RWPE1 (cell line): ENCODE results near the gene SIK3.

Experiments
- CTCF ChIA-PET: fragments of 350-600 bp; sonication (Branson Sonifier 250); formaldehyde crosslinking; extraction: SDS; loops from one replicate; lab custom pipeline; 2021; lab: Yijun Ruan, JAX
- POLR2A ChIA-PET: fragments of 400-600 bp; formaldehyde crosslinking; extraction: SDS; loops from one replicate; lab custom pipeline; 2020; ENCODE audit warnings: antibody characterized with exemption; ENCODE audit not compliant: low non-redundant PET; lab: Yijun Ruan, JAX
- DNase-seq: peaks from one replicate; pipeline ENCODE4 v3.0.0; 2012; ENCODE audit warnings: low spot score
- H3K27ac ChIP-seq: fragments of 450-650 bp; 2 replicates; pipeline ENCODE4 v1.5.1; 2017
- TF ChIP-seq, protein P1 (sequence below): fragments of 450-650 bp; conservative IDR thresholded peaks from 2 replicates; pipeline ENCODE4 v1.5.1; 2017; ENCODE audit warnings: low read depth, mild to moderate bottlenecking

Gene SIK3

DNA sequence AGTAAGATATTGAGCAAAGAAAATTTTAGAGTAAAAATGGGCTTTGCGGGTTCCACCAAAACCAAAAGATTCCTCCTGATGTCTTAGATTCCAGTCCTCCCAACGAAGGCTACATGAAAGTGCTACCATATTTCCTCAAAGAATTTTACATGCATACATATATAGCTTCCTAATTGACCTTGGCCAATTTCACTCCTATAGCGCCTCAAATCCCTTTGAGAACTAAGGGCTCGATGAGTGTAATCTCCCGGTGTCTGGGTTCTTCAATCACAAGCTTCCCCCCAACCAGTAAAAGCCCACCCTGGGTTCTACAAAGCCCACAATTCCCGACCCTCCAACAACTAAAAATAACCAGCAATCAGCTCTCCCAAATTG lies 1.2 kb downstream of the SIK3 start:
- no peak for DNase-seq
- H3K27ac ChIP-seq, result peak overlapping the region; percentile 92
- ChIA-PET CTCF (interaction anchor here (0.5 kb wide), 1 partner anchor 42 kb away, joined by 4 read pairs; no protein-coding TSS in a partner anchor), POLR2A (interaction anchor here (0.6 kb wide), 1 partner anchor 80 kb away, joined by 3 read pairs; no protein-coding TSS in a partner anchor)
- TF ChIP-seq, protein P1, sequence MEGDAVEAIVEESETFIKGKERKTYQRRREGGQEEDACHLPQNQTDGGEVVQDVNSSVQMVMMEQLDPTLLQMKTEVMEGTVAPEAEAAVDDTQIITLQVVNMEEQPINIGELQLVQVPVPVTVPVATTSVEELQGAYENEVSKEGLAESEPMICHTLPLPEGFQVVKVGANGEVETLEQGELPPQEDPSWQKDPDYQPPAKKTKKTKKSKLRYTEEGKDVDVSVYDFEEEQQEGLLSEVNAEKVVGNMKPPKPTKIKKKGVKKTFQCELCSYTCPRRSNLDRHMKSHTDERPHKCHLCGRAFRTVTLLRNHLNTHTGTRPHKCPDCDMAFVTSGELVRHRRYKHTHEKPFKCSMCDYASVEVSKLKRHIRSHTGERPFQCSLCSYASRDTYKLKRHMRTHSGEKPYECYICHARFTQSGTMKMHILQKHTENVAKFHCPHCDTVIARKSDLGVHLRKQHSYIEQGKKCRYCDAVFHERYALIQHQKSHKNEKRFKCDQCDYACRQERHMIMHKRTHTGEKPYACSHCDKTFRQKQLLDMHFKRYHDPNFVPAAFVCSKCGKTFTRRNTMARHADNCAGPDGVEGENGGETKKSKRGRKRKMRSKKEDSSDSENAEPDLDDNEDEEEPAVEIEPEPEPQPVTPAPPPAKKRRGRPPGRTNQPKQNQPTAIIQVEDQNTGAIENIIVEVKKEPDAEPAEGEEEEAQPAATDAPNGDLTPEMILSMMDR, result no peak

DNA sequence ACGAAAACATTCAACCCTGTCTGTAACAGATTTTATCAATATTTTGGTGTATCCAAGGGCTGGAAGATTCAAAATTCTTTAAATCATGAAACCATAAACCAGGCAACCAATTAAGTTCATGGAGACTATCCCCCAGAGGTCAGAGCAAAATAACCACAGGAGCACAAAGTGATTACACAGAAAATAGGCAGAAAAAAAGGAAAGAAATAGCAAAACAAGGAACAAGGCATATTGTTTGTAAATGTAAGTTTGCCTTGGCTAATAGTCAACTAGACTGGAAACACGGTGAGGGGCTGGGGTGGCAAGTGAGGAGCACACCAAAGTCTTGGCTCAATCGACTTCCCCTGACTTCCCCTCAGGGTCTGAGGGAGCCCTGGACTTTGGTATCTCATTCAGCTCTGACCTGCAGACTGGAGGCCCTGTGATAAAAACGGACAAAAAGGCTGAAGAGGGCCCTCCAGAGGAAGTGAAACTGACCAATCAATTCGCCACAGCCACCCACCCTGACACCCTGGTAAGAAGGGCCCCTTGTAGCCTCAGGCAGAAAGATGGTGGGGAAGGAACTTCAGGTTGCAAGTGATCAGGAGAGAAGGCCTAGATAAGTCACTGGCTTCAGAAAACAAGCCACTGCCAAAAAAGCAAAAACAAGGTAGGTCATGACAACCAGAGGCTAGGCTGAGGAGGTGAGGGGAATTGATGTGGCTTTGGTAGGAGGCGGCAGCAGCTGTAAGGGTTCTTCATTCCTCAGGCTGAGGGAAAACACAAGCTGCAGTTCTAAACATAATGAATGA lies 1.8 kb downstream of the SIK3 start:
- TF ChIP-seq, protein P1, result no peak
- POLR2A ChIA-PET, result no interaction called here
- peak overlapping the region; percentile 47 for H3K27ac ChIP-seq
- CTCF ChIA-PET, result interaction anchor here (0.5 kb wide), 1 partner anchor 42 kb away, joined by 4 read pairs; no protein-coding TSS in a partner anchor
- DNase-seq, result no peak

DNA sequence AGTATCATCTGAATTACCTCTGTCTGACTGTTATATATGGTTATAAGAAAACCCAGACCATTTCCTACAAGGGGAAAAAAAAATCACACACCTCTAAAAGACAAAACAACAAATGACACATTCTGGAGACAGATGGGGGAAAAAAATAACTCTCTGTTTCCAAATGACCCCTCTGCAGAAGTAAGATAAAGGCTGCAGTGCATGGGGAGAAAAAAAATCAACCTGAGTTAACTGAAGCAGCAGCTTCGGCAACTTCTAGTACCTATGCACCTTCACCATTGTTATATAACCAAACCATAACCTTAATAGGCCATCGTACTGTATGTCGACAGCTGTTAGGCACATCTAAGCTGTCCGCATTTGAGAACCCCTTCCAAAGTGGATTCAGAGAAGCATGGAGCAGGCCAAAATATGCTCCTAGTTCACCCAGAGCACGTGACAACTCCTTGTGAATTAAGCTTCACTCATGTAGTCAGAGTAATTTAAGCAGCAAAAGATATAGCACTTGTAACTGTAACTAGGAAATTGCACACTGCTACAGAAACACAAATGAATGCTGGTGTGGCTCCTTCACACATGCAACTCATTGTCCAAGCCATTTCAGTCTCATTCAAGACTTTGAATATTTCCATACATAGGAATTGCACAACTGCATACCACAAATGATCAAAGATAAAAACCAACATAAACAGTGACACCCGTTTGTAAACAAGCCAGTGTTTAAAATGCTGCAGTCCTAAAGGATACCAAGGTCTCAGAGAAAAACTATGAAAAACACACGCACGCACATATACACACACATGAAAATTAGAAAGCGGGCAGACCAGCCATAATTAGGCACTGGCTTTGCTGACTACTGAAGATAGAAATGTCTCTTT lies 2.7 kb downstream of the SIK3 start:
- POLR2A ChIA-PET, result no interaction called here
- TF ChIP-seq, protein P1, result no peak
- H3K27ac ChIP-seq, result no peak overlapping the region
- CTCF ChIA-PET, result interaction anchor here (0.5 kb wide), 1 partner anchor 308 kb away, joined by 3 read pairs; no protein-coding TSS in a partner anchor
- DNase-seq, result no peak

DNA sequence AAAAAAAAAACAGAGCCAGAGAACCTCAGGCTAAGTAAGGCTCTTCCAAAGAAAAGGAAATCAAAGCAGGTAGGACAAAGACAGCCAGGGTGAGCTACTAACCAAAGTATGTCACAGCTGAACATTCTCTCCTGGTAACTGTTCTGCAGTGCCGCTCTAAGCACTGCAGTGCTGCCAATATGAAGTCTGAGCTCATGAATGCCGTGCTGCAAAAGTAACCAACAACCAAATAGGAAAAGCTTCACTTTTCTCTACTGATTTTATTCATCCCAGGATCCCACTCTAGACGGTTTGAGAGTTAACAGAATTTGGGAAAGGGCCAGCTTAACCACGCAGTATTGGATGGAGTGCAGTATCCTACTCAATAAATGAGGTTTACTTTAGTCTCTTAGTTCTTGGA lies 3.5 kb downstream of the SIK3 start:
- TF ChIP-seq, protein P1, result no peak
- ChIA-PET CTCF (no interaction called here), POLR2A (no interaction called here)
- H3K27ac ChIP-seq, result no peak overlapping the region
- no peak for DNase-seq

- ChIA-PET POLR2A (no interaction called here), CTCF (no interaction called here)
- TF ChIP-seq, protein P1, result no peak
- no peak overlapping the region for H3K27ac ChIP-seq
- no peak for DNase-seq
These were observed 5.2 kb downstream of the SIK3 start for GRCh38 chr11:117092951-117093590.
